HG03025 (cell line): Measurements from ENCODE around the gene PDZD11.
"Not testable (repeated sequence)": the region's sequence is repeated elsewhere in the genome, so short reads cannot be mapped to it uniquely, and the experiment has no call there.

Experiments
- ATAC-seq: cut with Tn5 transposase; IDR thresholded peaks from one replicate; pipeline ENCODE4 v1.9.1; 2021; ENCODE audit warnings: mild to moderate bottlenecking, moderate library complexity; ENCODE audit not compliant: unreplicated experiment, low FRiP score

The PDZD11 gene

GRCh38 chrX:70257423-70258288 lies 32.1 kb downstream of the PDZD11 start:
- ATAC-seq: no peak

GRCh38 chrX:70255452-70255851 lies 34.3 kb downstream of the PDZD11 start:
- no peak for ATAC-seq

- no peak for ATAC-seq
Observed at GRCh38 chrX:70254909-70255308, 34.8 kb downstream of the PDZD11 start.

- no peak for ATAC-seq
Observed at GRCh38 chrX:70254063-70254400, 35.7 kb downstream of the PDZD11 start.

- no peak for ATAC-seq
Observed at GRCh38 chrX:70253377-70254062, 36.2 kb downstream of the PDZD11 start.

GRCh38 chrX:70252491-70252890 lies 37.2 kb downstream of the PDZD11 start:
- no peak for ATAC-seq

- ATAC-seq: no peak
Observed at GRCh38 chrX:70247252-70247651, 42.5 kb downstream of the PDZD11 start.

GRCh38 chrX:70244881-70245280 lies 44.8 kb downstream of the PDZD11 start:
- no peak for ATAC-seq

- ATAC-seq: not testable (repeated sequence)
Observed at GRCh38 chrX:70243601-70244000, 46.1 kb downstream of the PDZD11 start.

GRCh38 chrX:70241501-70241900 lies 48.2 kb downstream of the PDZD11 start:
- ATAC-seq: no peak

GRCh38 chrX:70240751-70241150 lies 49.0 kb downstream of the PDZD11 start:
- ATAC-seq: no peak
